NOMO-1 treated with dmso at 0.1 percent for 144 hours (cell line): ENCODE measurements around the gene FHAD1.
A peak's percentile ranks its signal among the peaks of the same experiment; 100 is the strongest.

Source experiments
- DNase-seq: peaks from one replicate; lab custom pipeline; 2025; ENCODE audit not compliant: unreplicated experiment; lab: John Stamatoyannopoulos, UW

FHAD1 gene

DNA sequence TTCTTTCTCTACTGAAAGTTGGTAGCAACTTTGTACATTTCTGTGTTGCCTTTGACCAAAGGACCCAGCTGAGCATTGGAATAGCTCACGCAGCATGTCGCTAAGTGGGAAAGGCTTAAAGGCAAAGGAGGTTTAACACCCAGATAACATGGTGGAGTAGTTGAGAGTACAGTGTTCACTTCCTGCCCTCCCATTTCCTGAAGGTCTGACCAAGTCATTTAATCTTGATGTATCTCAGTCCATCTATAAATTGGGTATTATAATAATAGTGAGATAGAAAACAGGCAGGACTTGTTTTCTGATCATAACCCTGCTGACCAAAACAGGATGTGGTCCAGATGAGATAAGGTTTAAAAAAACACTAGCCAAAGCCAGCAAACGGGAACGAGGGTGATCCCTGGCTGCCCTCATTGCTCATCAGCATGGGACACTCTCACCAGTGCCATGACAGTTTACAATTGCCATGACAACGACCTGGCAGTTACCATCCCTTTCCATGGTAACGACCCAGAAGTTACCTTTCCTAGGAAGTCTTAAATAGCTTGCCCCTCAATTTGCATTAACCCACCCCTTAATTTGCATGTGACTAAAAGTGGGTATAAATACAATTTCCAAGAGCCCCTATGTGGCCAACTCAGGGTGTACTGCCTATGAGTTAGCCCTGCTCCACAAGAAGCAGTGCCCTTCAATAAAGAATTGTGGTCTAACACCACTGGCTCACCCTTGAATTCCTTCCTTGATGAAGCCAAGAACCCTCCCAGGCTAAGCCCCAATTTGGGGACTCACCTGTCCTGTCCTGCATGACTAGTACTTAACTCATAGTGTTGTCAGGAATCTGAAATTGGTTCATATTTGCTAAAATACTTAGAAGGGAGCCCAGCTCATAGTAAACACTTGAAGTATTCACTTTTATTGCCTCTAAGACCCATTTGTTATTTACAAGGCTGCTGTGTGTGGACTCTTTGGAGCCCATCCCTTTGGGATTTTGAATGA, 28.4 kb upstream of the FHAD1 start:
- no peak for DNase-seq

DNA sequence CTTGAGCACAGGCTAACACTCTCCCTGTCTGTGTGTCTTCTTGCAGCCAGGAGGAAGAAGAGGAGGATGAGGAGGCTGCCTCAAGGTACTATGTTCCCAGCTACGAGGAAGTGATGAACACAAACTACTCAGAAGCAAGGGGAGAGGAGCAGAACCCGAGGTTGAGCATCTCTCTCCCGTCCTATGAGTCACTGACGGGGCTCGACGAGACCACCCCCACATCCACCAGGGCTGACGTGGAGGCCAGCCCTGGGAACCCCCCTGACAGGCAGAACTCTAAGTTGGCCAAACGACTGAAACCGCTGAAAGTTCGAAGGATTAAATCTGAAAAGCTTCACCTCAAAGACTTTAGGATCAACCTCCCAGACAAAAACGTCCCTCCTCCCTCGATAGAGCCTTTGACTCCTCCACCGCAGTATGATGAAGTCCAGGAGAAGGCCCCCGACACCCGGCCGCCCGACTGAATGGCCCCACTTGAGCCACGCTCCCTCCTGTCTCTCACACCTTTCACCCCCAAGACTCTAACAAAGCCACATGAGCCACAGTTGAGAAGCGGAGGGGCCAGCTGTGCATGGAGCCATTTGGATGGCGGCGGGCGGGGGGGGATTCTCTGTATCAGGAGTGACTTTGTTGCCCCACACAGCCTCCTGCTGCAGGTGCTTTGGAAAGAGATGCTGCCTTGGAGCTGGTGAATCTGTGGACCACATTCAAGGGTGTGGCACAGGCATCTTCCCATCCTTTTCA, 27.6 kb upstream of the FHAD1 start:
- no peak for DNase-seq

DNA sequence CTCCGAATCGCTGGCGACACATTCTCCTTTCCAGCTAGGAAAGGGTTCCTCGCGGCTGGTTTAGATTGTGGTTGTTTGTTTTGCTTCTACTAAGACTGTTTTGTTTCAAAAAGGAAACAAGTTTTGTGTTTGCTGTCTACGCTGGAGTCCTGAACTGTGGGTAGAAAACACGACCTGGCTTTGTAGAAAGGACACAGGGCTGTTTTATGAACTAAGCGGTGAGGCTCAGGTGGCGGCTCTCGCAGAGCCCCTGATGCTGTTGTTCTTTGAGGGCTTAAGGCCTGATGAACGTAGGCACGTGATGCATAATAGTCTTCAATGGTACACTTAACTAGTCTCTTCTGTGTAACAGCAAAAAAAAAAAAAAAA, 27.0 kb upstream of the FHAD1 start:
- DNase-seq = no peak

DNA sequence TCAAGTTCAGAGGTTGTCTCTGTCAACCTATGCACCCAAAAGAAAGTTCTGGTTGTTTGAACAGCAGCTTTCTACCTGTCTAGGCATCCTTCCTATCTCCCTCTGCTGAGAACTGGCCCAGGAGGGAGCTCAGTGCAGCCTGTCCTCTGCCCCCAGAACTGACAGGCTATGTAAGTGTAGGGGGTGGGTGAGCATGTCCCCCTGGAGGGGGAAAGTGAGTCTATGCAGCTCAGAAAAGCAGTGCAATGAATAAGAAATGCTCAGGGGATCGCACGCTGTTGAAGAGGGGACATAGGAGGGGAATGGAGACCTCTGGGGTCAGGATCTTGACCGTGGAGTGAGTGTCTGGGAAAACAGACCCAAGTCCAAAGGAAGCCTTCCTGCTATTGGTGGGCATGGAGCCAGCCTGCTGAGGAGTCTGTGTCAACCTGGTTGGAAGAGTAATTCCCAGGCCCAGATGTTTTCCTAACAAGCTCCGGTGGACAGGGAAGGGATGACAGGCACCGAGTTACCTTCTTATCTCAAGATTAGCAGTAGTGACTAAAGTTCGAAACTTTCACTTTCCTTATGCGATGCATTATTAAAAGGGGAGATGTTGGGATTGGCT, 26.1 kb upstream of the FHAD1 start:
- DNase-seq = no peak

DNA sequence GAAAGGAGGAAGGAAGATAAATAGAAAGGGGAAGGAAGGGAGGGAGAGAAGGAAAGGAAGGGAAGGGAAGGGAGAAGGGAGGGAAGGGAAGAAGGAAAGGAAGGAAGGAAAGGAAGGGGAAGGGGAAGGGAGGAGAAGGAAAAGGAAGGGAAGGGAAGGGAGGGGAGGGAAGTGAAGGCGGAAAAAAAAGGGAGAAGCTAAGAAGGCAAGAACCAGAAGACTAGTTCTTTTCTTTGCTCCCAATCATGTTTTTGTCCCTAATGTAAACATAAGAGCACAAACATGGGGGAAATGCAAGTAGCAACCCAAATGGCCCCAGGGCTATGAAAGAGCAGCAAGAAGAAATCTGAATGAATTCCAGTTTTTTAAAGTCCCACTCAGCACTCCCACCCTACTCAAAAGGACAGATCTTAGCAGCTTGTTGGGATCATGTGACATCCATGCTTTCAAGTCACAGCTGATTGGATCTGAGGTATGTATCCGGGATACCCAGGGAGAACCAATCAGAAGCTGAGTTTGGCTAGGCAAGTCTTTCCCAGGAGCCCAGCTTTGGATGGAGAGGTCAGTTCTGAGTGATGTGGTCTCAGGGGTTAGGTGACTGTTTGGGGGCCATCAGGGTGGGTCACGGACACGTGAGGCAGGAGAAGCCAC, 24.2 kb upstream of the FHAD1 start:
- DNase-seq = no peak

DNA sequence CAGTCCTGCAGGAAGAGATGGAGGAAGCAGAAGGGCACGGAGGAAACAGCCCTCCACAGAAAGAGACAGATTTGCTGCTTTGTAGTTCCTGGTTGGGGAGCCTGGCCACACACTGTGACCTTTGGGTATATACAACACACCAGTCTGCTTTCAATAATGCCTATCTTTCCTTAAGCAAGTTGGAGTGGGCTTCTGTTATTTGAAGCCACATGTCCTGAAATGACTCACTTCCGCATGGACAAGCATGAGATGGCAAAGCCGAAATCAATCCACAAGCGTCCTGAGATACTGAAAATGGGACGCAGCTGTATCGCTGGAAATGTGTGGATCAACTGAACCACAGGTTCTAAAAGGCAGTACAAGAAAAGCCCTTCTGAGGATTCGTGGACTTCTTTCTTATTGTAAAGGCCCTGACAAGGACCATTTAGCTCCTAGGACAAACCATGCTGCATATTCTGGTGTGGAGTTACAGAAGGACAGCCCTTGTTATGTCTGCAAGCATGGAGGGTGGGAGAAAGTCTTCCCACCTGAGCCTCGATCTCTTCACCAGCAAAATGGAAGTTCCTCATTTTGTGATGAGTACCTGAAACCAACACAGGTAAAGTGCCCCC, 22.7 kb upstream of the FHAD1 start:
- DNase-seq = no peak

DNA sequence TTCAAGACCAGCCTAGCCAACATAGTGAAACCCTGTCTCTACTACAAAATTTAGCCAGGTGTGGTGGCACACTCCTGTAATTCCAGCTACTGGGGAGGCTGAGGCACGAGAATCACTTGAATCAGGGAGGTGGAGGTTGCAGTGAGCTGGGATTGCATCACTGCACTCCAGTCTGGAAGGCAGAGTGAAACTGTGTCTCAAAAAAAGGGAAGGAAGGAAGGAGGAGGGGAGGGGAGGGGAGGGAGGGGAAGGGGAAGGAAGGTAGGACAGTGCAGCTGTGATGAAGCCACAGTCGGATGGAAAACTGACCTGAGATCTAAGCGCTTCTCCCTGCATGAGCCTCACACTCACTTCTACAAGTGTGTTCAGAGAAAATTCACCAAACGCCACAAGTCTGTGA, 22.0 kb upstream of the FHAD1 start:
- no peak for DNase-seq

DNA sequence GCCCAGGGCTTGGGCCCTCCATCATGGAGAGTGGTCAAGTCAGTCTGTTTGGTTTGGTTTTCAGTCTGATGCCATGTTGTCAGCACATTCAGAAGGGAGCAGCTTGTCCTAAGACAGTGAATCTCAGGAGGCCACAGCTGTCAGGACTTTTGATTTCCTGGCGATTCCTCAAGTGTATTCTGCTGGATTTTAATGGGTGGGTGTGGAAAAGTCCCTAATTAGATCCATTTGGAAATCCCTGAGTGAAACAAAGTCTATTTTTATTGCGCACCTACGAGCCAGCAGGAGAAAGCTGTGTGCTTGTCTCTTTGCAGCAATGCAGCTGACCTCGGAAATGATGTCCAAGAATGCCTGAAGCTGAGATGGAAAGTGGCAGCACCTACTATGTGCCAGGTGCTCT, 21.6 kb upstream of the FHAD1 start:
- DNase-seq = no peak

DNA sequence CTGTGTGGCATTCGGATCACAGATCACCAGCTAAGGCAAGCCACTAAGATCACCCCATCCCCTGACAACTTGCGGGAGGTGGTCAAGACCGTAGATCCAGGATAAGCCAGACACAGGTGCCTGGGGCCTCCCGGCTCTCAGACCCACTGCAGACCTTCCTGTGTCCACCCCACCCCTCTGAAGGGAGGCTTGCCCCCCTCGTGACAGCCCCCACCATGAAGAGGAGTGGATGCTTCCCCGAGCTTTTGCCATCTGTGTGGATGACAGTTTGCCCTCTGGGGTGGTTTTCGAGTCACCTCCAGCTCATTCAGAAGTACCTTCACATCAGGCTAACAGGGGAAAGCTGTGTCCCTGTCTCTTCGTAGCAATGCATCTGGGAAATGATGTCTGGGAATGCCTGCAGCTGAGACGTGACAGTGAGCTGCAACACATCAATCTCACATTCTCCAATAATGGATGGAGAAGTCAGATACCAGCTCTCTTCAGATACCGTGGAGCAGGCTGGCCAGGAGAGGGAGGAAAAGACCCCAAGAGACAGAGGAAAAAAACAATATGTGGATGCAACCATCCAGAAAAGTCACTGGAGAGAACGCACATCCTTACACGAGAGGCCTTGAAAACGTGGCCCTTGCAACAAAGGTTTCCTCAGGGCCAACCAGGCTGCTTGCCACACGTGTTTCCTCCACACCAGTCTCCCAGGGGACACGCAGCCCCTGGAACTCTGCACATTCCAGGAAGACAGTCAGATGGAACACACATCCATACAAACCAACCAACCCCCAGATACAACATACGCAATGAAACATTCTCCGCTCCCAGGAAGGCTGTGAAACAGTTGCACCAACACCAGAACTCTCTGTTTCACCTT, 20.4 kb upstream of the FHAD1 start:
- no peak for DNase-seq

DNA sequence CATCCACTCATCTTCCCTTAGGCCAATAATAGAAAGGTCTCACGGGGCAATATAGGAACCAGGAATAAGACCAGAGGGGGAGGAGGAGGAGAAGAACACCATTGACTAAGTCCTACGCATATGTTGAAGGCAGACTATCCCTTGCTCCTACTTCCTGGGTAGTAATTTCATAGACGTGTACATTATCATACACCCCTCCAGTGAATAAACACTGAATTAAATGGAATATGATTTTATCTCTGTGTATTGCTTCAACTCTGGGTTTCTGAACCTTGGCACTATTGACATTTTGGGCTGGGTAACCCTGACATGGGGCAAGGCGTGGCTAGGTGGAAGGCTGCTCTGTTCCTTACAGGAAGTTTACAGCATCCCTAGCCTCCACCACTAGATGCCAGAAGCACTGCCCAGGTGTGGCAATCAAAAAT, 17.3 kb upstream of the FHAD1 start:
- DNase-seq = no peak

DNA sequence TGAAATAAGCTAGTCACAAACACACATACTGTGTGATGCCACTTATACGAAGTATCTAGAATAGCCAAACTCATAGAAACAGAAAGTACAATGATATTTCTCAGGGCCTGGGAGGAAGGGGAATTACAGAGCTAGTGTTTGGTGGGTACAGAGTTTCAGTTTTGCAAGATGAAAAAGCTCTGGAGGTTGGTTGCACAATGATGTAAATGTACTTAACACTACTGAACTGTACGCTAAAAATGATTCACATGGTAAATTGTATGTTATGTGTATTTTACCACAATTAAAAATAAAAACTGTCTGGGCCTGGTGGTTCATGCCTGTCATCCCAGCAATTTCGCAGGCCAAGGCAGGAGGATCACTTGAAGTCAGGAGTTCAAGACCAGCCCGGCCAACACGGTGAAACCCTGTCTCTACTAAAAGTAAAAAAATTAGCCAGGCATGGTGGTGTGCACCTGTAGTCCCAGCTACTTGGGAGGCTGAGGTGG, 15.3 kb upstream of the FHAD1 start:
- peak; percentile 77 for DNase-seq

DNA sequence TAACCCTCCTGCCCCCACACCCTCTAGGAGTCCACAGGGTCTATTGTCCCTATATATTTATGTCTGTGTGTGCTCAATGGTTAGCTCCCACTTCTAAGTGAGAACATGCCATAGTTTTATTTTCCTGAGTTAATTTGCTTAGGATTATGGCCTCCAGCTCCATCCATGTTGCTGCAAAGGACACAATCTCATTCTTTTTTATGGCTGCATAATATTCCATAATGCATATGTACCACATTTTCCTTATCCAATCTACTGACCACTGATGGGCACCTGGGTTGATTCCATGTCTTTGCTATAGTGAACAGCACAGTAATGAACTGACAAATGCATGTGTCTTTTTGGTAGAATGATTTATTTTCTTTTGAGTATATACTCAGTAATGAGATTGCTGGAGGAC, 13.3 kb upstream of the FHAD1 start:
- DNase-seq = no peak

DNA sequence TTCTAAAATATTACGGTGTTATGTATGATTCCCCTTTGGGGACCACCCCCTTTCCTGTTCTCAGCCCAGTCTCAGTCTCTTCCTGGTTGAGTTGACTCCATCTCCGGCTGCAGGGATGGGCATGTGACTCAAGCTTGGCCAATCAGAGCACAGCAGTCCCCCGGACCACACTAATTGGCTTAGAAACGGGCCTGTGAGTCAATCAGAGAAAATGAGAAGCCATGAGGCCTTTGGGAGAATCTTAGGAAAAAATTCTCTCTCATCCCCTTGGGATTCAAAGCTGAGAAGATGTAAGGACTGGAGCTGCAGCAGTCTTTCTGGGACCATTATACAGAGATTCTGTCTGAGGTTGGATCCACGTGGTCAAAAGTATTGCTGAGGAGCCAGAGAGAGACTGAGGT, 10.7 kb upstream of the FHAD1 start:
- DNase-seq = no peak

DNA sequence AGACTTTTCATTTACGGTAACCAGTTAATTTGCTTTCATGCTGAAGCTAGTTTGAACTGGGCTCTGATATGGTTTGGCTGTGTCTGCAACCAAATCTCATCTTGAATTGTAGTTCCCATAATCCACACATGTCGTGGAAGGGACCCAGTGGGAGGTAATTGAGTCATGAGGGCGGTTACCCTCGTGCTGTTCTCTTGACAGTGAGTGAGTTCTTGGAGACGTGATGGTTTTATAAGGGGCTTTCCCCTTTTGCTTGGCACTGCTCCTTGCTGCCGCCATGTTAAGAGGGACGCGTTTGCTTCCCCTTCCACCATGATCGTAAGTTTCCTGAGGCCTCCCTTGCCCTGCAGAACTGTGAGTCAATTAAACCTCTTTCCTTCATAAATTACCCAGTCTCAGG, 10.3 kb upstream of the FHAD1 start:
- DNase-seq = no peak

DNA sequence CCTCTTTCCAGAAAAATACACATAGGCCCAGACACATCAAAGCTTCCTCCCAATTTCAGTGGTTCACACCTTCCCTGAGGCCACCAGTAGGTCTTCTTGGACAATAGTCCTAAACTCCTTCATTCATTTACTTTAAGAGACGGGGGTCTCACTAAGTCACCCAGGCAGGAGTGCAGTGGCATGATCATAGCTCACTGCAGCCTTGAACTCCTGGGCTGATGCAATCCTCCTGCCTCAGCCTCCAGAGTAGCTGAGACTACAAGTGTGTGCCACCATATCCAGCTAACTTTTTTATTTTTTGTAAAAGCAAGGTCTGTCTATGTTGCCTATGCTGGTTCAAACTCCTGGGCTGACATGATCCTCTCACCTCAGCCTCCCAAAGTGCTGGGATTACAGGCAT, 8.2 kb upstream of the FHAD1 start:
- no peak for DNase-seq

DNA sequence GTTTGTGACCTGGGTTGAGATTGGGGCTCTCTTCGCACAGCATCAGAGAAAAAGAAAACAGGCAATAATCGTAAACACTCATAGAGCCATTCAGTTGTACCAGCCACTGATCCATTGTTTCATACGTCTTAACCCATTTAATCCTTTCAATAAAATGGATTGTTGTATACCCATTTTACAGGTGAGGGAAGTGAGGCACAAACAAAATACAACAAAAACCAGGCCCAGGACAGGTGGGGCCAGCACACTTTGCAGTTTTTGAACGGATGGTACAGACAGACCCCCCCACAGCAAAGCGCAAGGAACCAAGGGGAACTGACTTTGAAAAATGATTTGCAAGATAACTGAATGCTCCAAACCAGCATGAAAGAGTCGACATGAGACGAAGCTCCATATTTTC, 4.3 kb upstream of the FHAD1 start:
- no peak for DNase-seq

DNA sequence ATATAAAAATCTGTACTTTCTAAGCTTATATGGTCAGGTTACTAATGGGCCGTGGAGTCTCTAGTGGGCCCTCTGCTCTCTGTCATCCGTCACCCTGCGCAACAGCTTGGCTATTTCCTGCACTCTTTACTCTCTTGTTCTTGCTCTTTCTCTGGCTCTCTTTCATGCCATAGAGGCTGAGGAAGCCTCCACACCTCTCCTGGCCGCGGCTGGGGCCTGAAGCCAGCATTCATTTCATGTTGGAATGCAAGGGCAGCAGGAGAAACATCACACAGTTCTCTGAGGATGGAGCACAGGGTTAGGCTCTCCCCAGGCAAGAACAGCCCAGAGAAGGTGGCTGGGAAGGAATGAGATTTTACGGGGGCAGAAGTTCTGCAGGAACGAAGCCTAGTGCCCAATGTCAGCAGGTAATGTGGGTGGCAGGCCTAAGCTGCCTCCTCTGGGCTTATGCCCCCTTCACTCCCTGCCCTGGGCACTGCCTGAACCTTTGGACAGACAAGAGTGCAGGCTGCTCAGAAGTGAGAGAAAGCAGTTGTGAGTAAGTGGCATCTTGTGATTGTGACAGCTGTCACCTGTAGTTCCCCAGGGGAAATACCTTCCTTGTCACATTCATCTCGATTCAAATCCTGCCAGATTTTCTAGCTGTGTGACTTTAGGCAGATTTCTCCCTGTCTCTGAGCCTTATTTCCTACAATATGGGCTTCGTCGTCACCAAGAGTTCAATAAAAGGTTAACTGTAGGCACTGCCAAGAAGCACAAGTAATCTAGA, 3.6 kb upstream of the FHAD1 start:
- DNase-seq = no peak

DNA sequence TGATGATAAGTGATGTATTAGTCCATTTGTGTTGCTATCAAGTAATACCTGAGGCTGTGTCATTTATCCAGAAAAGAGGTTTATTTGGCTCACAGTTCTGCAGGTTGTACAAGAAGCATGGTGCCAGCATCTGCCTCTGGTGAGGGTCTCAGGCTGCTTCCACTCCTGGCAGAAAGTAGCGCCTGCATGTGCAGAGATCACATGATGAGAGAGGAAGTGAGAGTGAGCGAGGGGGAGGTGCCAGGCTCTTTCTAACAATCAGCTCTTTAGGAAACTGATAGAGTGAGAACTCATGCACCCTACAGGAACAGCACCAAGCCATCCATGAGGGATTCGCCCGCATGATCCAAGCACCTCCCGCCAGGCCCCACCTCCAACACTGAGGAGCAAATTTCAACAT, 2.2 kb upstream of the FHAD1 start:
- no peak for DNase-seq
